LNCAP (cell line): ENCODE results near the gene CYSRT1.

Experiments
- TF ChIP-seq, protein P1 (sequence below): fragments of 450-650 bp; IDR thresholded peaks from 2 replicates; pipeline ENCODE4 v1.5.1; 2017; ENCODE audit warnings: mild to moderate bottlenecking

The CYSRT1 gene, protein sequence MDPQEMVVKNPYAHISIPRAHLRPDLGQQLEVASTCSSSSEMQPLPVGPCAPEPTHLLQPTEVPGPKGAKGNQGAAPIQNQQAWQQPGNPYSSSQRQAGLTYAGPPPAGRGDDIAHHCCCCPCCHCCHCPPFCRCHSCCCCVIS

DNA sequence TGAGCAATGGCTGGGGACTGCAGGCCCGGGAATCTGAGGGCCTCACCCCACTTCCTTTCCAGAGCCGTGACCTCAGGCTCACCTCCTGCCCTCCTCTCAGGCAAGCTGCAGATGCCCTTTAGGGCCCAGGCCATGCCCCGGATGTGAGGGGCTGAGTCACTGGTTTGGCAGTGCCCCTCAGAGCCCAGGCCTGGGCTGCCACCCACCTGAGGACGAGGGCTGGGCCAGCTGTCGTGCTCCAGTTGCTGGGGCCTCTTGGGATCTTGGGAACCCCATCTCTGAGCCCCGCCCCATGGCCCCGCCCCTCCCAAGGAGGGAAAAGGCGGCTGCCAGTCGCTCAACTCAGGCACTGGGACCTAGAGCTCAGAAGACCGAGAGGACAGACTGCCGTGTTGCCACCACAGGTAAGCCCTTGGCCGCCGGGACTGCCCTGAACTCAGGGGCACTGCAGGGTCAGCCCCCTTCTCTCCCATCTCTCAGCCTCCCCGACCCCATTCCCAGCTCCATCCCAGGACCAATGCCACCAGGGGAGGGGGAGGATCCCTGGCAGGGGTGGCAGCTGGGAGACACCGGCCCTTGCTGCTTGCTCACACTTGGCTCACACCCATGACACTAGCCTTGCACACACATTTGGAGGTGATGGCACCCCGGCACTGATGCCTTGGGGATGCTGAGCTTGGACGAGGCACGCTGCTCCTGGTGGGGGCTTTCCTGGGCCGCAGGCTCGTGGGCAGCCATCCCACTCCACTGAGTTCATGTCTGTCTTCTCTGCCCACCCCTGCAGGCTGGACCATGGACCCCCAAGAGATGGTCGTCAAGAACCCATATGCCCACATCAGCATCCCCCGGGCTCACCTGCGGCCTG lies at the start of gene CYSRT1:
TSS of gene CYSRT1 (plus strand) at position 345 of the 865 bp plus-strand sequence. CDS start at position 793, 448 bp downstream.
- TF ChIP-seq, protein P1, sequence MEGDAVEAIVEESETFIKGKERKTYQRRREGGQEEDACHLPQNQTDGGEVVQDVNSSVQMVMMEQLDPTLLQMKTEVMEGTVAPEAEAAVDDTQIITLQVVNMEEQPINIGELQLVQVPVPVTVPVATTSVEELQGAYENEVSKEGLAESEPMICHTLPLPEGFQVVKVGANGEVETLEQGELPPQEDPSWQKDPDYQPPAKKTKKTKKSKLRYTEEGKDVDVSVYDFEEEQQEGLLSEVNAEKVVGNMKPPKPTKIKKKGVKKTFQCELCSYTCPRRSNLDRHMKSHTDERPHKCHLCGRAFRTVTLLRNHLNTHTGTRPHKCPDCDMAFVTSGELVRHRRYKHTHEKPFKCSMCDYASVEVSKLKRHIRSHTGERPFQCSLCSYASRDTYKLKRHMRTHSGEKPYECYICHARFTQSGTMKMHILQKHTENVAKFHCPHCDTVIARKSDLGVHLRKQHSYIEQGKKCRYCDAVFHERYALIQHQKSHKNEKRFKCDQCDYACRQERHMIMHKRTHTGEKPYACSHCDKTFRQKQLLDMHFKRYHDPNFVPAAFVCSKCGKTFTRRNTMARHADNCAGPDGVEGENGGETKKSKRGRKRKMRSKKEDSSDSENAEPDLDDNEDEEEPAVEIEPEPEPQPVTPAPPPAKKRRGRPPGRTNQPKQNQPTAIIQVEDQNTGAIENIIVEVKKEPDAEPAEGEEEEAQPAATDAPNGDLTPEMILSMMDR = no peak

DNA sequence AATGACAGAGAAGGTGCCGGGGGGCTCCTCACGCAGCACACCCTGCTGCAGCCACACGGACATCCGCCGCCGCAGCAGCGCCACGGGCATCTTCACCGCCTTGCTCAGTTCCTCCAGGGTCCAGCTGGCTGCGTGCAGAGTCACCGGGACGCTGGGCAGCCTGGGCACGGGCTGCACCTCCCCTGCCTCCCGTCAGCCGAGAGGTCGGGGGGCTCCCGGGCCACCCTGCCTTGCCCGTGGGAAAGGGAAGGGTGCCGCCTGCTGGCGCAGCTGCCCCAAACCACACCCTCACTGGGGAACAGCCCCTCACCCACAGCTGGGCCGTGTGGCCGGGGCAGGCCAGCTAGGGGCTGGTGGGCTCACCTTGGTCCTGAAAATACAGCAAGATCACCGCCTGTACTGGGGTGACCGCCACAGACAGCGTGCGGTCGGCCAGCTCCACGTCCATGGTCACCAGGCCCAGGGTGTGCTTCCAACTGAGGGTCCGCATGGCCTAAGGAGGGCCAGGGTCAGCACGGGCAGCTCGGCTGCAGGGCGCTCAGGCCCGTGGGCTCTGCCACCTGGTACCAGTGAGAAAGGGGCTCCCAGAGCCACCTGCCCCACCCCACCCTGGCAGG lies 49.5 kb upstream of the CYSRT1 start:
- TF ChIP-seq, protein P1 = no peak

DNA sequence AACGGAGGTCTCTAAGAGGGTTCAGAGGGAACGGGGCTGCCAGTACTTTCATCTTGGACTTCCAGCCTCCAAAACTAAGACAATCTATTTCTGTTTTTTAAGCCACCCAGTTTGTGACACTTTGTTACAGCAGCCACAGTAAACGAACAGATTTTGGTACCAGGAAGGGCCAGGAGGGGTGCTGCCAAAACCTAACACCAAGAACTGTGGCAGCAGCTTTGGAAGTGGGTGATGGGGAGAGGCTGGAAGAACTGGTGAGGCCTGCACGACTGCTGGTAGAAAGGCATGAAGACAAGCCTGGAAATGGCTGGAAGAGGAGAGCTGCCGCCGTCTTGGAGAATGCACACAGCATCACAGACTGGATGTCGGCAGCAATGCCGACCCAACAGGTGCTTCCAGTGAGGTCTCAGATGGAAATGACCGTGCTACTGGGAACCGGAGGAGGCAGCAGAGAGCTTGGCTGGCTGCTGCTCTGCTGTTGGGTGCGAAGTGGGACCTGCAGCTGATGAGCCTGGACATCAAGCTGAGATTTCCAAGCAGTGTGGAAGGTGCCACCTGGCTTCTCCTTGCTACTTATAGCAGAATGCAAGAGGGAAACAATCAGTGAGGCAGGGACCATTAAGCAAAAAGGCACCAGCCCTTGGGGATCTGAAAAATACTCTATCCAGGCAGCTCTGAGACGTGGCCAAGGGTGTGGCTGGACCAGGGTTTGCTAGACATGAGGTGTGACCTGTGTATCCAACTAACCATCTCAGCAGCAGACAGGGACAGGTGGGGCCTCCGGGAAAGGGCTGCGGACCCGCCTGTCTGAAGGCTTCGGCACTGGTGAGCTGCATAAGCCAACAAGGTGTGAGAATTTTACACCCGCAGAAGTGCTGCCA lies 48.4 kb upstream of the CYSRT1 start:
- TF ChIP-seq, protein P1 = peak; percentile 77

DNA sequence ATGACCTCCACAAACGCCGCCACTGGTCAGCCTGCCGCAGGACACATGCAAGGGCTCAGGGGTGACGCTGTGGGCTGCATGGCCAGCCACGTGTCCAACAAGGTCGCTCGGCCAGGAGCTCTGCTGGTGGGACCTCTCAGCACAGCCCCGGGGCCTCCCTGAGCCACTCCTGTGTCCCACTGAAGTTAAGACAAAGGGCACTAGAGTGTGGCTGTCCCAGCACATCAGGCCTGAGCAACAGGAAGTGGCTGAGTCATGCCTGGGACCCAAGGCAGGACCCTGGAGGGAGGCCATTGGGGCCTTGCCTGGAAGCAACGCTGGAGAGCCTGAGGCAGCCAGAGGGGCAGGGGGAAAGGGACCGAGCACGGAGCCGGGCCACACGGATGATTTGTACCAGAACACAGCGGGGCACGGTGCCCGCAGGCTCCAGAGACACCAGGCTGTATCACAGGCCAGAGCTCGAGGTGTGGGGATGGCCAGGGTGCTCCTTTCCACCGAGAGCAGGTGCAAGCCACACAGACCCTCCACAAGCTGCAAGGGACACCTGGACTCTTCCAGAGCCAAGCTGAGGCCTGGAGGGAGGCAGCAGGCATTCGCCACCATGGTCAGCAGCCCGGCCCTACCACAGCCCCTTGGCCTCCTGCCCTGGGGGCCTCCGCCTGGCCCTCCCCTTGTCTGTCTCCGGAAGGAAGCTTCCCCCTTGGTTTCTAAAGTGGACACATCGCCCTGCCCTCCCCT lies 46.6 kb upstream of the CYSRT1 start:
- TF ChIP-seq, protein P1 = no peak

DNA sequence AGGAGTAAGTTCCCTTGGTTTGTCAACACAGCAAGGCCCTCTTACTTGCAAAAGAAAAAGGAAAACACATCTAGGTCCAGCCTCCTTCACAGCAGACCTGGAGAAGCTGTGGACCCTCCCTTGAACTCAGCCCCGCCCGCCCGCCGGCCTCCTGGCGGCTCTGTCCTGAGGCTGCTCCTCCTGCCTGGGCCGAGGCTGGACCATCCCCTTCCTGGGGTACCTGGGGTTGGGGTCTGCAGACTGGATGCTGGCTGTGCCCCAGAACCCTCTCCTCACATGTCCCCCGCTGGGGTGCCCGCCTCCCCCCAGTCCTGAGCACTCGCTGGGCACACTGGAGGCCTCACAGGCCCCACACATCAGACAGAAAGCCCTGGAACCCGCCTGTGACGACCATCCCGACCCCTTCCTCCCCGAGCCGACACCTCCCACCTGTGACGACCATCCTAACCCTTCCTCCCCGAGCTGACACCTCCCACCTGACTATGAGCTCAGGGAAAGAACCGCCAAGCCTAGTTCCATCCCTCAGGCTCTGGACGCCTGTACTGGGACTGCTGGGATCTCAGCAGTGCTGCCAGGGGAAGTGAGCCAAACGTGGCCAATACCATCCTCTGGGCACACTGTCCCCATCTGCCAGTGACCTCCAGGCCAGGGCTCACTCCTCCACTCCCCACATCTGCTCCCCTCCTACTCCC lies 45.9 kb upstream of the CYSRT1 start:
- TF ChIP-seq, protein P1 = no peak

DNA sequence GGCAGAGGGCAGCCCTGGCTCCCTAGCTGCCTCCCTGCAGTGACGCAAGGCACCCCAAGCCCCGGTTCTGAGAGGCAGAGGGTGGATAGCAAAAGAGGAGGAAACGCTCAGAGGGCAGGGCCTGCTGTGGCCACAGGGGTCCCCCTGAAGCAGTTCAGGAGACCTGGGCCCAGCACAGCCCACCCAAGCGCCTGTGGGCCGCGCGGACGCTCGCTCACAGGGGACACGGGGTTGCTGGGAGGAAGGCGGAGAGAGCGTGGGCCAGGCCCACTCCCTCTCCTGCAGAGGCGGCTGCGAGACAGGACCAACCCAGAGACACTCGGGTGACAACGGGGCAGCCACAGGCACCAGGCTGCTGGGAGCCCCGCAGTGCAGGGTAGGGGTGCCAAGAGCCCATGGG lies 45.2 kb upstream of the CYSRT1 start:
- TF ChIP-seq, protein P1 = no peak
